GM12874 (cell line): ENCODE data around the gene PCNX1.

Experiments
- CTCF ChIP-seq: IDR thresholded peaks from 2 replicates; pipeline ENCODE4 v1.5.1; 2011; ENCODE audit warnings: low read depth, mild to moderate bottlenecking, control low read depth, low read length, moderate library complexity; ENCODE audit not compliant: insufficient read depth

PCNX1 gene

GRCh38 chr14:71049435-71050133 lies 142.3 kb downstream of the PCNX1 start:
- TF ChIP-seq CTCF, result no peak

GRCh38 chr14:71050227-71050823 lies 143.1 kb downstream of the PCNX1 start:
- TF ChIP-seq CTCF, result peak; percentile 30; the same call in 1 of the 2 replicates

GRCh38 chr14:71054706-71055105 lies 147.4 kb downstream of the PCNX1 start:
- TF ChIP-seq CTCF, result no peak

- no peak for TF ChIP-seq CTCF
Measured at GRCh38 chr14:71056168-71056567, 148.9 kb downstream of the PCNX1 start.

GRCh38 chr14:71060274-71060673 lies 153.0 kb downstream of the PCNX1 start:
- no peak for TF ChIP-seq CTCF

- no peak for TF ChIP-seq CTCF
Measured at GRCh38 chr14:71060825-71061455, 153.7 kb downstream of the PCNX1 start.

- TF ChIP-seq CTCF, result no peak
Measured at GRCh38 chr14:71061458-71061857, 154.2 kb downstream of the PCNX1 start.
